Thoracic aorta (tissue), 2 donors: Measurements from ENCODE around the gene RMND5B. TPM values are rescaled to one million over a fixed set of nuclear protein-coding genes. Genes with fewer than 3 reads are reported as not detected.

ENCODE experiments used
- ATAC-seq: fragments of 150-250 bp; one replicate; pipeline ENCODE4 v1.8.0; 2017; ENCODE audit warnings: low read depth; ENCODE audit not compliant: insufficient number of reproducible peaks, low FRiP score
- DNase-seq: peaks from one replicate; pipeline ENCODE4 v3.0.0-alpha.2; 2020; ENCODE audit warnings: low spot score
- H3K27ac ChIP-seq, 2 donors: fragments of 200-600 bp; sonication (generic); 1 replicate in 1 of 2; 2 replicates in 1 of 2; pipeline ENCODE4 v1.5.1; 2016; ENCODE audit warnings: mild to moderate bottlenecking in 2 of 2, moderate library complexity in 2 of 2
- H3K27me3 ChIP-seq: fragments of 200-600 bp; sonication (generic); replicated peaks from 2 replicates; pipeline ENCODE4 v1.6.0; 2016; ENCODE audit warnings: mild to moderate bottlenecking; ENCODE audit not compliant: insufficient read depth
- H3K36me3 ChIP-seq: fragments of 200-600 bp; sonication (generic); one replicate; pipeline ENCODE4 v1.5.1; 2016
- H3K4me1 ChIP-seq, 2 donors: fragments of 200-600 bp; sonication (generic); 1 replicate in 1 of 2; 2 replicates in 1 of 2; pipeline versions ENCODE4 v1.5.1 to v1.6.0; 2016; ENCODE audit warnings: low read depth in 2 of 2, mild to moderate bottlenecking in 1 of 2; ENCODE audit not compliant: control insufficient read depth in 1 of 2
- H3K4me3 ChIP-seq: fragments of 200-600 bp; sonication (generic); 2 replicates; pipeline ENCODE4 v1.5.1; 2016; ENCODE audit warnings: mild to moderate bottlenecking
- H3K9me3 ChIP-seq: fragments of 200-600 bp; sonication (generic); 2 replicates; pipeline ENCODE4 v1.5.1; 2016
- CTCF ChIP-seq: fragments of 200-600 bp; sonication (generic); IDR thresholded peaks from one replicate; pipeline ENCODE4 v1.5.1; 2019; ENCODE audit warnings: antibody characterized with exemption
- total RNA-seq, 2 donors: library from RNA; depleted of rRNA; stranded (reverse); fragments of >200 nt; gene quantifications; one replicate each; pipeline versions ENCODE4 v1.1.0 to v1.2.3, GENCODE V29; 2016

Gene RMND5B
- total RNA-seq, 2 donors from 2014 or later: 45.0 to 59.4 TPM

DNA sequence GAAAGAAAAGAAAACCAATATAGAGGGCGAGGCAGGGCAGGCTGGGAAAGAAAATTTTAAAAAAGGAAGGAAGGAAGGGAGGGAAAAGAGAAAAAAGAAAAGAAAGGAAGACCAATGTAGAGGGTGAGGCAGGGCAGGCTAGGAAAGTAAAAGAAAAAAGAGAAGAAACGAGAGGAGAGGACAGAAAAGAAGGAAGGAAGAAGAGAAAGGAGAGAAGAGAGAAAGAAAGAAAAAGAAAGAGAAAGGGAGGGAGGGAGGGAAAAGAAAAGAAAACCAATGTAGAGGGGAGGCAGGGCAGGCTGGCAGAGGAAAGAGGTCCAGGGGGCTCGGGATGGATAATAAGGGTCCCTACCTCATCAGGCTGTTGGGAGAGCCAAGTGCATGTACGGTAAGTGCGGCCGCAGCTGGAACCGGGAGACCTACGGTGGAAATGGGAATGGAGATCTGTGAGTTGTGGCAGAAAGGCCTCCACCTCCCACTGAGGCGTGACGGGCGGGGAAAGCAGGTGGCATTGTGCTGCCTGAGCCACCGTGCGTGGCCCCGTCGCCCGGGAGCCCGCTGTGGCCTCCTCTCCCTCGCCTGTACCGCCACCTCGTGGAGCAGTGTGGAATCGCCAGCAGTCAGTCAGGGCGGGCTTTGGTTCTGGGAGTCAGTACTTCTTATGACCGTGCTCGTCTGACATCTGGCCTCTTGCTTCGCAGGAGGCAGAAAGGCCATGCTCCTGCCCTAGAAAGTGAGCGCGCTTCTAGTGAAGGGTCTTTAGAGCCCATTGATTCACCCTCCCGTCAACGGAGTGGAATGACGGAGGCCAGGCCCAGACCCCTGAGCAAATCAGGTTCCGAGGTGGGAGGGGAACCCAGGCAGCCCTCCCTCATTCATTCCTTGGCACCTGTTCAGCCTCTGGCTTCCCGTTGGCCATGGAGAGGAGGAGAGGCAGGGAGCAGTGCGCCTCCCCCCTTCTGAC, 33.2 kb downstream of the RMND5B start:
- Histone ChIP-seq H3K27ac (no peak overlapping the region), H3K4me3 (peak overlapping the region; percentile 48), H3K9me3 (no peaks in the 10 kb centered on the region), H3K27me3 (no peaks in the 10 kb centered on the region), H3K36me3 (no peaks in the 10 kb centered on the region), H3K4me1 (peaks cover 0 to 9% of the 10 kb centered on the region in 2 donors)
- peak; percentile 99 for TF ChIP-seq CTCF
- DNase-seq (peak; percentile 54), ATAC-seq (no peak)

DNA sequence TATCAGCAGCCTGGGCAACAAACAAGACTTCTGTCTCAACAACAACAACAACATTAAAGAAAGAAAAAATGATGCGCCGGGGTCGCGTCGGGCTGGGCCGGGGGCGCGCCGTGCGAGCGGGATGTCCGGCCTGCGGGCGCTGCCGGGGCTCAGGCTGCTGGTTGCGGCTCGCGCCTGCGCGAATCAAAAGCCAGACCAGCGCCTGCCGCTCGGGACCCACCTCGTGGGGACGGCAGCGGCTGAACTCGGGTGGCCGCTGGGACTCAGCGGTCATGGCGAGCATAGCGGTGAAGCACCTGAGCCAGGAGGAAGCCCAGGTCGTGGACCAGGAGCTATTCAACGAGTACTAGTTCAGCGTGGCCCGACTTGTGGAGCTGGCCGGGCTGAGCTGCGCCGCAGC, 34.8 kb downstream of the RMND5B start:
- ATAC-seq: no peak
- Histone ChIP-seq H3K36me3 (no peaks in the 10 kb centered on the region), H3K4me1 (peaks cover 0 to 9% of the 10 kb centered on the region in 2 donors), H3K9me3 (no peaks in the 10 kb centered on the region), H3K27ac (no peak overlapping the region), H3K27me3 (no peaks in the 10 kb centered on the region), H3K4me3 (no peak overlapping the region)
- TF ChIP-seq CTCF: no peak
- no peak for DNase-seq

- H3K9me3 ChIP-seq: no peaks in the 10 kb centered on the region
- H3K27me3 ChIP-seq: no peaks in the 10 kb centered on the region
- ATAC-seq (no peak), DNase-seq (no peak)
- no peaks in the 10 kb centered on the region for H3K36me3 ChIP-seq
- no peak for TF ChIP-seq CTCF
- no peaks in the 10 kb centered on the region for H3K4me1 ChIP-seq
- no peak overlapping the region for H3K4me3 ChIP-seq
- H3K27ac ChIP-seq: no peak overlapping the region
These were observed 39.6 kb downstream of the RMND5B start for GRCh38 chr5:178170455-178170854.

DNA sequence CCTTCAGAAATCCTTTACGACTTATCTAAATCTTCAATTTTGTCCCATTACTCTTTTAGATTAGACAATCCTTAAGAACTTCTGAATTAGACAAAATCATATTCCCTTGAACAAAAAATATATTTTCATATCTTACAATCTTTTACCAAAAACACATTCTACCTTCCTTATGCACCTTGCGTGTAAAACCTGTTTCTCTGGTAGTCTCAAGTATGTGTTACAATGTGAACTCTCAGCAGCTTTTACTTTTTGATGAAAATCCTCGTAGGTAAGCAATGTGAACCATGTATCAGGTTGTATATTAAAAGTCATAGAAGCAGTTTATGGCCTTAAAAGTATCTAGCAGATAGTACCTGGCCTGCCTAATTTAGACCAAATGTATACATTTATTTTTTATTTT, 43.6 kb downstream of the RMND5B start:
- Histone ChIP-seq H3K9me3 (no peaks in the 10 kb centered on the region), H3K27me3 (no peaks in the 10 kb centered on the region), H3K36me3 (no peaks in the 10 kb centered on the region), H3K4me3 (no peak overlapping the region), H3K4me1 (no peaks in the 10 kb centered on the region), H3K27ac (no peak overlapping the region)
- ATAC-seq (no peak), DNase-seq (no peak)
- no peak for TF ChIP-seq CTCF

DNA sequence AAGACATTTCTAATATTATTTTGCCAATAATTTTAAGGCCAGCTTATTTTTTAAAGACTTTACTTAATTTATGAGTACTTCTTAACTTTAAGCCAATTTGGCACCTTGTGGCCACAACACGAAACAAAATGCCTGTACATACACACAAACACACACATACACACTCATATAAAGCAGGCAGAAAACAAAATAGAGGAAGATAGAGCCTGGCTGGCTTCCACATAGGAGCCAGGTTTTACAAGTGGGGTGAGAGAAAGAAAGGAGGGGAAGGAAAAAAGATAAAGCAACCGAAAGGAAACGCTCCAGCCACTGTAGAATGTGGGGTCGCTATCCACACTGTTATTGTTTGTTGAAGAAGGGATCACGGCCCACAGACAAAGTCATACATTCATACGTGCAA, 46.0 kb downstream of the RMND5B start:
- Histone ChIP-seq H3K36me3 (no peaks in the 10 kb centered on the region), H3K4me1 (no peaks in the 10 kb centered on the region), H3K27ac (no peak overlapping the region), H3K9me3 (no peaks in the 10 kb centered on the region), H3K27me3 (no peaks in the 10 kb centered on the region), H3K4me3 (no peak overlapping the region)
- ATAC-seq (no peak), DNase-seq (no peak)
- TF ChIP-seq CTCF: no peak
